NOMO-1 treated with dmso at 0.1 percent for 144 hours (cell line): ENCODE results near the gene WDR7.

Experiments used
- DNase-seq: peaks from one replicate; lab custom pipeline; 2025; ENCODE audit not compliant: unreplicated experiment; lab: John Stamatoyannopoulos, UW

WDR7 gene

DNA sequence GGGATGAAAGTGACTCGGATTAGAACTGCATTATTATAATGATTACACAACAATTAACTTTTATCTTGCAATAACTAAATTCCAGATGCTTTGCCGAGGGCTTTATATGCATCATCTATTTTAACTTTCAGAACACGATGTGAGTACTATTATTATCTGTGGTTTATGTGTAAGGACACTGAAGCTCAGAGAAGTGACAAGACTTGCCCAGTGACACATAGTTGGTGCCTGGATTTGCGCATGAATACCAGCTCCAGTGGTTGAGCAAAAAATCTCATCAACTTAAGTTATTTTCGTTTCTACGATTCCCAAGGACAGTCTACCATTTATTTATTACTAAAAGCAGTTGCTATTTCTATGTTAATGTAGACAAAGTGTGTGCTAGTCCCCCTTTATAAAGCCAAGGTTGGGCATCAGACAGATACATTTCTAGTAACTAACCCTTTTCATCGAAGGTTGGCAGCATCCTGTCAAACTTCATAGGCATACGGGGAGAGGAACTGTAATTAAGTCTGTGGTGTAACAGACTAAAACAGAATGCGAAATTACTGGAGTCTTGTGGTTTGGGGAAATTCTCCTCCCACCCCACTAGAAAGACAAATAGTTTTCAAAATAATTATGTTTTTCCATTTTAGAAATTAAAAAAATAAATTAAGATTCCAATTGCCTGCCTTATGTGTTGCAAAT lies 422.5 kb downstream of the WDR7 start:
- peak; percentile 88 for DNase-seq

DNA sequence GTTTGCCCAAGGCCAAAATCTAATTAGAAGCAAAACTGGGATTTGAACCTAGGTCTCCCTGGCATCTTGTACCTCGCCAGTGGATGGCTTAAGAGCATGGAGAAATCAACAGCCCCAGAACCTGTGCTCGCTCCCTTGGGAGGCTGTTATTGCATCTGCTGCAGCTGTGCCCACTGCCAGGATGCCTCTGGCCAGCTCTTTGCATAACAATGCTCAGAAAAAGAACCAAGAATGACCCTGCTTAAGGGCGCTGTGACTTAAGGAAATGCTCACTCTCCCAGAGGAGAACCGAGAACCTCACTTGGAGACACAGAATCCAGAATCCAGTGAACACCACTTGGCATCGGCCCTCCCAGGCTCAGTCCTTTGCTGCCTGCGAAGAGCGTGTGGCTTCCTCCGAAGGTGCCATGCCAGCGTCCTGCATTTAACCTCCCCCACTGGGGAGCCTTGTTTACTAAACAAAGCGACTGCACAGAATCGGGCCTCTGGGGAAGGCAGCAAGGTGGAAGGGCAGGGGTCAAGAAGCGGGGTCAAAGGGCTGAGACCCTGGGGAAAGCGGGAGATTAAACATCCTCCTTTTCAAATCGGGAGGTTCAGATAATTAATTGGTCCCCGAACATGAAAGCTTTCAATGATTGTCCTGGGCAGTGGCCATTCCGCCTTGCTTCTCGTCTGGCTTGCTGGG lies 424.7 kb downstream of the WDR7 start:
- DNase-seq, result no peak

DNA sequence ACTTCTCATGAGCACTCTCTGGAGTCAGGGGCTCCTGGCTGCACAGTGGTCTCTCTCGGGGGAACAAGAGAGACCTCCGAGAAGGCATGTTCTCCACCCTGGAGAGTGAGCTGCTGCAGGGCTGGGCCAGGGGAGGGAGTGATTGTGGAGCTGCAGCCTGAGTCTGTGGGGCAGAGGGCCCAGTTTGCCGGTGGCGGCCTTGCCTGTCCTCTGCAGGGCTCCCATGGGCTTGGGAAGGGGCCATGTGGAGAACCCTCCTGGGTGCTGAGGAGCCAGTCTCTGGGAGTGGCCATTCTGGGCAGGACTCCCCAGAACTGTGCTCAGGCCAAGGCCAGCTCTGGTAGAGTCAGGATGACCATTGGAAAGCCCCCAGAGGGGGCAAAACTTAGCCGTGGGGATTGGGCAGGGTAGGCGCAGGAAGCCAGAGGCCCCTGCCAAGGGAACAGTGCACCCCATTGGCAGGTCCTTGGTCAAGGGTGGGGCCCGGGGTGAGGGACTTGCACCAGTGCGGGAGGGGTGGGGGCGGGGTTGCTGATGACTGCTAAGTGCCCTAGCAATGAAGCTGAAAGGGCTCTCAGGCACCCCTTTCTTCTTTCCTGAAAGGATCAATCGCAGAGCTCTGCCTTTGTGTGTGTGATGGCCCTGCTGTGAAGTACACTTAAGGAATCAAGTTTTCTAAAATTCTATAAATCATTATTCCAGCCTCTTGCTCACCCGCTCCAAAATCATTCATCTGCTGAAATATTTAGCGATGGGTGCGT lies 426.0 kb downstream of the WDR7 start:
- DNase-seq, result no peak

DNA sequence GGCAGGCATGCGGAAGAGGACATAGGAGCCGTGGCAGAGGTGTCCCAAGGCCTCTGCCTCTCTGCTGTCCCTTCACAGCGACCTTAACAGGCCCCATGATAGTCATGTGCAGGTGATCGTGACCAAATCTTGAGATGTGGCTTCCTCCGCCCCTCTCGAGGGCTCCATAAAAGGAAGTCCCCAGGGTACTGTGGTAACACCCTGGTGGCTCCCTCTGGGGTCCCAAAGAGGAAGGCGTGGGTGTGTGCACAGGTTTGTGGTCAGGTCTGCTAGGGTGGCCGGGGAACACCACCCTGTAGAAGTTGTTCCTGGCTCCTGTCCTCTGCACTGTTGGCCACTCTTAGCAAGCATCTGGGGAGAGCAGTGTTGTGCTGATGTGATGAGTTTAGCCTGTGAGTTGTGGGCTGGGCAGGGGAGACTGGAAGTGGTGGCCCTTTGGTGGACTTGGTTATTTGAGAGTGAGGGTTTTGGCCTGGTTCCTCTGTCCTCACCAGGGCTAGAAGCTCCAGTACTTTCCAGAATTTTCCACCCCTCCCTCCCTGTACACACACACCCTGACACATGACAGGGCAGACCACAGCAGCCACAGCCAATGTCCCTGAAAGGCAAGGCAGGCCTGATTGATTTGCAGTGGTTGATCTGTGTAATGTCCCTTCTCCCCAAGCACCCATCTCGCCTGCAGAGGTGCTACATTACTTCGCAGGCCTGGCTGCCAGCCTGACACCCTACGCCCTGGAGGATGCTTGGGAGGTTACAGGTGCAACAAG lies 426.8 kb downstream of the WDR7 start:
- DNase-seq, result peak; percentile 75

DNA sequence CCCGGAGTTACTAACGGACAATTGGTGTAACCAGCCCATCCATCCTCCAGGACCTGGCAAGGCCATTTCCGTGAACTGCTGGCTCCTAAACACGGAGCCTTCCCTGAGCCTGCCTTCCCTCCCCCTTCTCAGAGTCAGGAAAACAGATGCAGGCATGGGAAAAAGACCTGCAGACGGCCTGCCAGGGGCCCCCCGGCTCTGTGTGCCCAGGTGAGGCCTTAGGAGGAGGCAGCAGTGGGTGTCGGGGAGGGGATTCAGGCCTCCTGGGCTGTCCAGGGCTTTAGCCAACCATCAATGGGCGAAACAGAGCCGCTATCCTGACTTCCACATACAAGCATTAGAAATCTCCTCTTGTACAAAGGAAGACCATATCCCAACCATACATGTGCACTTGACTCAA lies 427.5 kb downstream of the WDR7 start:
- DNase-seq, result no peak

GRCh38 chr18:57080479-57080878 lies 429.3 kb downstream of the WDR7 start:
- DNase-seq, result no peak

GRCh38 chr18:57081899-57082298 lies 430.7 kb downstream of the WDR7 start:
- DNase-seq, result no peak

DNA sequence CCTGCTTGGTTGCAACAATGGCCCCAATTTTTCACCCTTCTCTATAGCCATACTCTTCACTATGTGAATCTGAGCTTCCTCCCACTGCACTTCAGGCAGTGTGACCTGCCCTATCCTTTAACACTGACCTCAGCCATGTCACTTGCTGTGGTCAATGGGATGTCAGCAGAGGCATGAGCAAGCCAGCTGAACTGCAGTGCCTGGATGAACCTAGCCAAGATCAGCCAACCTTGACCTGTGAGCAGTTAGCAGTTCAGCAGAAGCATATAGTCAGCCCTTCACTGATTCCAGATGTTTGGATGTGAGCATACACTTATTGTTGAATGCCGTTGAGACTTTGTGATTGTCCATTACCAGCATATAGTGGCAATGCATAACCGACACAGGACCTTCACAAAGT lies 432.3 kb downstream of the WDR7 start:
- DNase-seq, result no peak

- peak; percentile 80 for DNase-seq
Measured at GRCh38 chr18:57084331-57085271, 433.4 kb downstream of the WDR7 start.

GRCh38 chr18:57085371-57085770 lies 434.2 kb downstream of the WDR7 start:
- peak; percentile 61 for DNase-seq

- no peak for DNase-seq
Measured at GRCh38 chr18:57086163-57086562, 435.0 kb downstream of the WDR7 start.
